Lower leg skin (tissue), 4 donors: Measurements from ENCODE around the gene DOP1A. TPM values are rescaled to one million over a fixed set of nuclear protein-coding genes. Genes with fewer than 3 reads are reported as not detected.
"Not testable (repeated sequence)": the region's sequence is repeated elsewhere in the genome, so short reads cannot be mapped to it uniquely, and the experiment has no call there.

Source experiments
- DNase-seq, 2 donors: peaks; one replicate each; pipeline ENCODE4 v3.0.0-alpha.2; 2019; ENCODE audit warnings: low spot score in 2 of 2
- H3K4me3 ChIP-seq: fragments of 200-600 bp; sonication (generic); 2 replicates; pipeline ENCODE4 v1.5.1; 2017; ENCODE audit warnings: mild to moderate bottlenecking, low read depth; ENCODE audit not compliant: poor library complexity, severe bottlenecking
- CTCF ChIP-seq, 3 donors: fragments of 450-650 bp; IDR thresholded peaks; one replicate each; pipeline ENCODE4 v1.5.1; 2016; ENCODE audit warnings: antibody characterized with exemption in 3 of 3, mild to moderate bottlenecking in 3 of 3, moderate library complexity in 2 of 3
- POLR2A ChIP-seq, 2 donors: fragments of 450-650 bp; IDR thresholded peaks; one replicate each; pipeline ENCODE4 v1.6.1; 2016 to 2017; ENCODE audit warnings: antibody characterized with exemption in 2 of 2, mild to moderate bottlenecking in 1 of 2, moderate library complexity in 1 of 2
- WGBS, 2 donors: methylation state at CpG; one replicate each; pipeline ENCODE4 v1.1.5; 2018; 5-methylcytosine and 5-hydroxymethylcytosine counted together
- intact Hi-C: fragments of 100-400 bp; cut with DNase I; formaldehyde crosslinking; loops from one replicate; pipeline ENCODE4 v1.15.0; 2023; ENCODE audit warnings: low total_unique reads
- total RNA-seq, 4 donors: library from RNA; depleted of rRNA; stranded (reverse); fragments of >200 nt; gene quantifications; one replicate each; pipeline ENCODE4 v1.1.0, GENCODE V29; 2016

Gene DOP1A
- total RNA-seq, 4 donors from 2014 or later = 32.6 to 75.8 (median 49.3) TPM

GRCh38 chr6:83190626-83191025, 123.2 kb downstream of the DOP1A start:
- H3K4me3 ChIP-seq = no peak overlapping the region
- 93% methylated on average over 6 of the region's 6 CpGs for WGBS, 2 donors
- intact Hi-C loops = no loop called here
- TF ChIP-seq POLR2A (IDR thresholded peaks at IDR 0.05) (no peak), CTCF (IDR thresholded peaks at IDR 0.05) (no peak)
- no peak for DNase-seq

GRCh38 chr6:83191974-83192373, 124.5 kb downstream of the DOP1A start:
- intact Hi-C loops, H3K4me3 ChIP-seq, DNase-seq: not testable (repeated sequence)
- WGBS, 2 donors = 93% methylated on average over 18 of the region's 18 CpGs

DNA sequence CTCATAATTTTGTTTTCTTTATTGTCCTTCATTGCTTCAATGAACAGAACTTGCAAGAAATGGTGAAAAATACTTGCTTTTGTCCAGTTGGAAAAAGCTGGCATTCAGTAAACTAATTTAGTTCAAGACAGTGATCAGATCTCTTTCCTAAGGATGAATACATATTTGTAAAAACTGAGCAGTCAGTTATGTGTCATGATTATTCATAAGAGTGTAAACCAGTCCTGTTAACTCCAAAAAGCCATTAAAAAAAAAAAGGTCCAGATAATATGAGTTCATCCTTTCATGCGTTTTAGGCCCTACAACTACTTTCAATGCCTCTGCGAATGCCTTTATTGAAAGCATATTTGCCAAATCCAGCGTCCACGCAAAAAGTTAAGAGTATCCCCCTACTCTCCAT, 125.0 kb downstream of the DOP1A start:
- WGBS, 2 donors = 0 to 1% methylated on average over 4 of the region's 4 CpGs
- TF ChIP-seq POLR2A (IDR thresholded peaks at IDR 0.05) = no peak
- intact Hi-C loops = no loop called here
- H3K4me3 ChIP-seq = peak overlapping the region; percentile 82
- no peak for DNase-seq

DNA sequence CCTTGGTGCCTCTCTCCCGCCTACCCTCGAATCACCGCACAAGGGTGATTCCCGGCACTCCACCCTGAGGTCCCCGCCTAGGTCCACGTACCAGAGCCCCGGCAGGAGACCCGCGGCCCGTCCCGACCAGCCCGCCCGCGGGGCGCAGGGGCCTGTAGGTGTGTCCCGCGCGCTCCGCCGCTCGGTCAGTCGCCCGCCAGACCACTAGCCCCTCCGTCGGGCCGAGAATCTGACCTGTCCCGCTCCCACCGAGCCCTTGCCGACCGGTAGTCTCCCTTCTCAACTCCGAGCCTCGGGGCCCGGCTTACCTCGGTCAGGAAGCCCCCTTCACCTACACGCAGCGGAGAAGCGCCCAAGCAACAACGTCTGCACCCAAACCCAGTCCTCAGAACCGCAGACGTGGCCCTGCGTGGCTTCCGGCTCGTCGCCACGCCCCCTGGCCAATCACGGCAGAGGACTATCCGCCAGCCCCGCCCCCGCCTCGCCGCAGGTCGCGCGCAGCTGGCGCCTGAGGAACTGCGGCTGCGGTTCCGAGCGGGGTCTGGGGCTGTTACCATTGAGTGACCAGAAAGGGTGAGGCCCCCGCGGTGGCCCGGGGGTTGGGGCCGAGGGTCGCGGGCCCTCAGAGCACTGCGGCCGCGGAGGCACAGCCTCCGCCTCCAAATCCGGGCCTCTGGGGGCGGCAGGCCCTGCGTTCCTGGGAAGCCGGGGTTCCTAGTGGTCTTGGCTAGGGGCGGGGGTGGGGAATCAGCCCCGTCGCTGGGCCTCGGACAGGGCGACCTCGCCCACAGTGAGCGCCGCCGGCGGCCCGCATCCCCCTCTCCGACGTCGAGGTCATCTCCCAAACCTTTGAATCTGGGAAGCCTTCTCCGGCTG, 125.6 kb downstream of the DOP1A start, which contains the start of the genes PGM3 and RWDD2A:
TSS of gene PGM3 (minus strand) at position 395 of the 876 bp plus-strand sequence. CDS start 2,253 bp downstream, outside the sequence.
TSS of gene RWDD2A (plus strand) at position 487 of the 876 bp plus-strand sequence. CDS start 1,095 bp downstream, outside the sequence.
- intact Hi-C loops = no loop called here
- H3K4me3 ChIP-seq = peak within 1 kb of the TSS; percentile 82
- peak; percentile 87 to 98 for DNase-seq
- TF ChIP-seq POLR2A (IDR thresholded peaks at IDR 0.05) (no peak), CTCF (IDR thresholded peaks at IDR 0.05) (no peak)
- 1% methylated on average over 43 to 70 of the region's 88 CpGs for WGBS, 2 donors

DNA sequence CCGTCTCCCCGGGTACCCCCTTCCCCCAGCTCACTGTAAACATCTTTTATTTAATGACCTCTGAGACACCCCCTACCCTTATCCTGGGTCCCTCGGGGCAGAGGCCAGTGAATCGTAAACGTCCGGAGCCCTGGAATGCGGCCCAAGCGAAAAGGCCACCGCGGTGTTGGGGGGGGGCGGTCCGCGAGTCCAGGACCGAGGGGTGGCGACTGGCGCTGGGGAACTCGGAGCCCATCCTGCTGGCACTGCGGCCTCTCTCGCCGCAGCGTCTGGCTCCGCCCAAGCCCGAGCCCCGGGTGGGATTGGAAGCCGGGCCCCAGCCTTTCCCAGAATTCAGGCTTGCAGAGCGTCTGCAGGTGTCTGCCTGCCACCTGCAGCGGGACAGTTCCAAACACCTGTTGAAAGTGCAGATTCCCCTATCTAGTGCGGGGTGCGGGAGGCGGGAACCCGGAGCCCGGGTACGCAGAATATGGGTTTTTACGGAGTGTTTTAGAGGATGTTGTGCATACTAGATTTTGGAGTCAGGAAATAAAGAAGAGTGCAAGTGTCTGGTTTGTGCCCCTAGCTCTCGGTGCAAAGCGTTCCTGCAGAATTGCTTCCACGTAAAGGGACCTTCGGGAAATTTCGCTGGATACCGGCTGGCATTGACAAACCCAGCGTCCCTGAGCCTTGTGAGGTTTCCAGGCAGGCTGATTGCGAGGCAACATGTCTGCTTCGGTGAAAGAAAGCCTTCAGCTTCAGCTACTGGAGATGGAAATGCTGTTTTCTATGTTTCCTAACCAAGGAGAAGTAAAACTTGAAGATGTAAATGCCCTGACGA, 126.5 kb downstream of the DOP1A start:
- peak overlapping the region; percentile 82 for H3K4me3 ChIP-seq
- TF ChIP-seq CTCF (IDR thresholded peaks at IDR 0.05) (no peak), POLR2A (IDR thresholded peaks at IDR 0.05) (no peak)
- 3 to 8% methylated on average over 32 to 41 of the region's 44 CpGs for WGBS, 2 donors
- intact Hi-C loops = no loop called here
- DNase-seq = peak in 1 of 2 donors; percentile 90

DNA sequence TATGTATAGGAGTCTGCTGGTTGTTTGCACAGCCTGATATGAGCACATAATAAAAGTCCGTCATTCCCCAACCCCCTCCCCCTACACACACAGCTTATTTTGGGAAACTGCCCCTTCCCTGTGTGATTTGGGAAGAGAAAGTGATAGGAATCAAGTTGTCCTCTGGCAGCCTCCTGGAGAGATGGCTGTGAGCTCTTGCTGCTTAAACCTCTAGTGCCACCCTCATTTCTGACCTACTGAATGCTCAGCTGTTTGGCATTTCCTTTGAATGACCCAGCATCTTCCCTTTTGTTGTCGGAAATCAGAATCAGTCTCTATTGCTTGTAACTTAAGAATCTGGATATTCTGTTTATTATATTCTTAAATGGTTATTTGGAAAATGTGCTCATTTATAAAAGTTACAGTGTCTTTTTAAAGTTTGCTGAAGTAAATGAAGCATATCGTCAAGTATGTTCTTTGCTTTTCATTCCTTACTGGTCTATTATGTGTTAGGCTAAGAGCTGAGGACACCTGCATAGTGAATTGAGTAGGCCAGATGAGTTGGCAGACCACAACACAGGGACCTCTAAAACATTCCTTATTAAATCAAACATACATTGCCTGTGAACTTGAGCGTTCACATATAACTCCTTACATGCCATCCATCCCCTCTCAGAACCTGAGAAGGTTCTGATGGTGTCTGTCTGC, 131.2 kb downstream of the DOP1A start:
- 92 to 97% methylated on average over 4 of the region's 4 CpGs for WGBS, 2 donors
- DNase-seq = no peak
- intact Hi-C loops = no loop called here
- no peak for TF ChIP-seq POLR2A (IDR thresholded peaks at IDR 0.05)
- no peak for TF ChIP-seq CTCF (IDR thresholded peaks at IDR 0.05)
- no peak overlapping the region for H3K4me3 ChIP-seq
